GM12873 (cell line): Measurements from ENCODE around the gene YTHDC2.

Experiments
- TF ChIP-seq, protein P1 (sequence below): IDR thresholded peaks from 2 replicates; pipeline ENCODE4 v1.5.1; 2012; ENCODE audit warnings: low read depth, mild to moderate bottlenecking, moderate library complexity, low read length, control low read depth; ENCODE audit not compliant: insufficient read depth; ENCODE audit errors: missing control alignments

Gene YTHDC2

GRCh38 chr5:113518884-113519283 is 5.4 kb downstream of the YTHDC2 start:
- TF ChIP-seq, protein P1, sequence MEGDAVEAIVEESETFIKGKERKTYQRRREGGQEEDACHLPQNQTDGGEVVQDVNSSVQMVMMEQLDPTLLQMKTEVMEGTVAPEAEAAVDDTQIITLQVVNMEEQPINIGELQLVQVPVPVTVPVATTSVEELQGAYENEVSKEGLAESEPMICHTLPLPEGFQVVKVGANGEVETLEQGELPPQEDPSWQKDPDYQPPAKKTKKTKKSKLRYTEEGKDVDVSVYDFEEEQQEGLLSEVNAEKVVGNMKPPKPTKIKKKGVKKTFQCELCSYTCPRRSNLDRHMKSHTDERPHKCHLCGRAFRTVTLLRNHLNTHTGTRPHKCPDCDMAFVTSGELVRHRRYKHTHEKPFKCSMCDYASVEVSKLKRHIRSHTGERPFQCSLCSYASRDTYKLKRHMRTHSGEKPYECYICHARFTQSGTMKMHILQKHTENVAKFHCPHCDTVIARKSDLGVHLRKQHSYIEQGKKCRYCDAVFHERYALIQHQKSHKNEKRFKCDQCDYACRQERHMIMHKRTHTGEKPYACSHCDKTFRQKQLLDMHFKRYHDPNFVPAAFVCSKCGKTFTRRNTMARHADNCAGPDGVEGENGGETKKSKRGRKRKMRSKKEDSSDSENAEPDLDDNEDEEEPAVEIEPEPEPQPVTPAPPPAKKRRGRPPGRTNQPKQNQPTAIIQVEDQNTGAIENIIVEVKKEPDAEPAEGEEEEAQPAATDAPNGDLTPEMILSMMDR, result no peak

DNA sequence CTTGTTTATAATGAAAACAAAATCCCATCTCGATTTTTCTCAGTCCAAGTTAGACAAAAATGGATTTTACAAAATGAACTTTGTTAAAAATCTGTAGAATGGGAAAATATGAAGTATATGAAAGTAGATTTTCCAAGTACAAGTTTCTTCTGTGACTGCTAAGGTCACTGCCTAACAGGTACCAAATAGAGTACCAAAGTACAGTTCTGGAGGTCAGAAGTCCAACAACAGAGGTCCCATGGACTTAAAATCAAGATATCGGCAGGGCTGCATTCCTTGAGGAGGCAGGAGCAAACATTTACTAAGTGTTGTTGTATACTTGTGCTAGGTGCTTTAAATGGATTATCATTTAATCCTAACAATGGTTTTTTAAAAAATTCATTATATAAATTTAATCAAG is 5.9 kb downstream of the YTHDC2 start:
- TF ChIP-seq, protein P1, result no peak

GRCh38 chr5:113520429-113520828 is 6.9 kb downstream of the YTHDC2 start:
- TF ChIP-seq, protein P1, result no peak

- TF ChIP-seq, protein P1, result no peak
Measured at GRCh38 chr5:113520899-113521298, 7.4 kb downstream of the YTHDC2 start.

DNA sequence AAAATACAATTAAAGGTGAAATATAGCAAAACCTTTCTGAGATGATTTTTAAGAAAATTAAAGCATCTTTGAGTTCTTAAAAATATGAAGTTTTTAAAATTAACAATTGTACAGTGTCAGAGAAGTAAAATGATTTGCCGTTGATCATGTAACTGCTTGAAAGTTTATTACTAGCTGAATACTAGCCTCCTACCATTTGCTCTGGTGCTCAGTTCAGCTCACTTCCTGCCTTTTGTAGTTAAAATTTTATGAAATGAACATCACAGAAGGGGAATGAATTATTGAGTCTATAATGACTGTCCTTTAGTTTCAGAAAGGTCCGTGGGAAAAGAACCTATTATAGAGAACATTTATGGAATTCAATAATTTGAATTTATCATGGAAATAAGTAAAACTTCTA is 9.7 kb downstream of the YTHDC2 start:
- TF ChIP-seq, protein P1, result no peak

GRCh38 chr5:113524927-113525326 is 11.4 kb downstream of the YTHDC2 start:
- TF ChIP-seq, protein P1, result no peak

DNA sequence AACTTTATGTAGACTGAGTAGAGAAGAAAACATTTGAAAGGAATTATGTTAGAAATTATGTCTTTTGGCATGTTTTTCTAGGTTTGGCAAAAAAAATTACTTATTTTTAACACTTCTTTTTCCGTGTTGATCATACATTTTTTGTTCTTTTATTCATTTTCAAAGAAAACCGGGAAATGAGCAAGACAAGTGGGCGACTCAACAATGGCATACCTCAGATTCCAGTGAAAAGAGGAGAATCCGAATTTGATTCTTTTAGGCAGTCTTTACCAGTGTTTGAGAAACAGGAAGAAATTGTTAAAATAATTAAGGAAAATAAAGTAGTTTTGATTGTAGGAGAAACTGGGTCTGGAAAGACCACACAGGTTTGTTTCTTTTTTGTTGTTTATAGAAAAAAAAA is 12.9 kb downstream of the YTHDC2 start:
- TF ChIP-seq, protein P1, result no peak

- TF ChIP-seq, protein P1, result no peak
Measured at GRCh38 chr5:113527746-113528145, 14.3 kb downstream of the YTHDC2 start.
